ENCODE data around the gene APCDD1.
A peak's percentile ranks its signal among the peaks of the same experiment; 100 is the strongest.
"Not testable (repeated sequence)": the region's sequence is repeated elsewhere in the genome, so short reads cannot be mapped to it uniquely, and the experiment has no call there.

The APCDD1 gene

DNA sequence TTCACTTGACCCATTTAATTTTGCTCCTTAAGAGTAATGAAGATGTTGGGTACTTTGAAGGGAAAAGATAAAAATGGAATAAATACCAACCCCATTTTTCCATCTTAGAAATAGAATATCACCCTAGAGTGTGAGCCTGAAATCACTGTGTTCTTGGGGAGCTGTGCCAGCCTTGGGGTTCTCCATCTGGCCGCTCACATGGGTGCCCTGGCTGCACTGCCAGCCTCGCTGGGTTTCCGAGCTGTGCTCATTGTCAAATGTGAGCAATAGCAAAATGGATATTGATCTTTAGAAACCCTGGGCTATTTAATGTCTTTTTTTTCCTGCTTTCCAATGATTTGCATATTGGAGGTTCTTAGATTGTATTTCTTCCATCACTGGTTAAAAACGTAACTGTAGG is 9.3 kb downstream of the APCDD1 start:
- DNase-seq: no peak

DNA sequence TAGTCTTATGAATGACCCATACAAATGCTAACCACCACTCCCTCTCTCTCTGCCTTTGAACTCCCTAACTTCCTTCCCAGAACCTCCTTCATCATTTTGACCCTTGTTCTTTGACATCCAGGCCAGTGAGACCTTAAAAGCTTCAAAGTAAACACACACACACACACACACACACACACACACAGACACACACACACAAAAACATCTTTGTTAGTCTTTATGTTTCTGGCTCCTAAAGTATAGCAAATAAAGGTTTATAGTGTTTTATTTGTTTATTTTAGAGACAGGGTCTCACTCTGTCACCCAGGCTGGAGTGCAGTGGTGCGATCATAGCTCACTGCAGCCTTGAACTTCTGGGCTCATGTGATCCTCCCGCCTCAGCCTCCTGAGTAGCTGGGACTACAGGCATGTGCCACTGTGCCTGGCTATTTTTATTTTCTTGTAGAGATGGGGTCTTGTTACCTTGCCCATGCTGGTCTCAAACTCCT is 9.8 kb downstream of the APCDD1 start:
- DNase-seq: not testable (repeated sequence)

DNA sequence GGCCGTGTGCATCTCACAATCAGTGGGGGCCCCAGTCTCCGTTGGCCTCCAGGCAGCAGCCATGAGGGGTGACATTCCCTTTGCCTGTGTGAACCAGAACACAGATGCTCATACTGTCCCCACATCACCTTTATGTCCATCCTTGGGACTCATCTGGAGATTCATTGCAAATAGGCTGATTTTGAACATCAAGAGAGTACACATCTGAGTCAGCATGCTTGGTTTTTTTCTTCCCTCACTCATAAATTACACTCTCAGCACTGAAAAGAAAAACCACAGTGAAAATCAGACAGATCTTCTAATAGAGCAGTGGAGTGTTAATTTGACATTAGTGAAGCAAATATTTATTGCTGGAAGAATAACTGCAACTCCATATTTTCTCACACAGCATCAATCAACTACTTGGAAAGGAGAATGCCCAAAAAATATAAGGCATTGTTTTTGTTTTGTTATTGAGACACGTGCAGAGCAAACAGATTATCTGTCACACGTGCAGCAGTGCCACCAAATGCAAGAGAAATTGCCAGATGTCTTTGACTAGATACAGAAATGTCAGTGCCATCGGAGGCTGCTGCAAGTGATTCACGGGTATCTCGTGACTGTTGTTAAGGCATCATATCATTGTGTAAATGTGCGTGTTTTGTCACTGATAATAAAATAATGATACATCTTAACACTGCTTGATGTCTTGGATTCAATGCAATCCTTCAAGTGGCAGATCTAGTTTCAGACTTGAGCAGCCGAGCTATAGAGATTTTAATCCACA is 10.9 kb downstream of the APCDD1 start:
- DNase-seq: no peak

DNA sequence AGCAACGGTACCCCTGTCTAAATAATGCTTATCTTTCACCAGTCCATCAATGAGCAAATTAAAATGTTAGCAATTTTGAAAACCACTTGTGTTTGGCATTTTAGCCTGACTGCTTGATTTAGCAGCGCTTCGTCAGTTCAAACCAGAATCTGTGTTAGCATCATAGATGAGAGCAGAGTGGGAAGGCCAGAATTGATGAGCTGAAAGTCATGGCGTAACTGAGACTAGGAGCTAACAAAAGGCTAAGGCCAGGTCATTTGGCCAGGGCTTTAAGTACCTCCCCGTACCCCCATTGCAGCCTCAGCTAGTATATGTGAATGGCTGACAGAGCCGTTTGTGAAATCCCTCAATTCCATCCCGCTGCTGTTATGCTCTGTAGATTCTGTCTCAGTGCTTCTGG is 16.0 kb downstream of the APCDD1 start:
- no peak for DNase-seq

DNA sequence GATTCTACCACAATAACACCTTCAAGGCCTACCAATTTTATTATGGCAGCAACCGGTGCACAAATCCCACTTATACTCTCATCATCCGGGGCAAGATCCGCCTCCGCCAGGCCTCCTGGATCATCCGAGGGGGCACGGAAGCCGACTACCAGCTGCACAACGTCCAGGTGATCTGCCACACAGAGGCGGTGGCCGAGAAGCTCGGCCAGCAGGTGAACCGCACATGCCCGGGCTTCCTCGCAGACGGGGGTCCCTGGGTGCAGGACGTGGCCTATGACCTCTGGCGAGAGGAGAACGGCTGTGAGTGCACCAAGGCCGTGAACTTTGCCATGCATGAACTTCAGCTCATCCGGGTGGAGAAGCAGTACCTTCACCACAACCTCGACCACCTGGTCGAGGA is 17.1 kb downstream of the APCDD1 start:
- DNase-seq: no peak

DNA sequence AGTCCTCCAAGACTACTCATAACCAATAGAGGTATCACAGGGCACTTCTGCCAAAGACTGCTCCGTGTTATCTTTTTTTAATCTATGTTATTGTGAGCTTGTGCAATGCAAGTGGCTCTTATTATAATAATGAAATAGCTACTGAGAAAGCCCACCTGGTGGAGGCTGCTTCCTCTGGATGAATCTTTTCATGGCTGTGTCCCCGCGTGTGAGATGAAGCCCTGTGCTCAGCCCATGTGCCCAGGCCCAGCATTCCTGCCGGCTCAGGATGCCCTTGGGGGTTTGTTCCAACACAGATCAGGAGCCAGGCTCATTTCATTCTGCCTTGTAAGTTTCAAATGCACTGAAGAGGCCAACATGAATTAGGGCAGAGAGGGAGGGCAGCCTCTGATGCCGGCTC is 18.7 kb downstream of the APCDD1 start:
- DNase-seq: no peak

DNA sequence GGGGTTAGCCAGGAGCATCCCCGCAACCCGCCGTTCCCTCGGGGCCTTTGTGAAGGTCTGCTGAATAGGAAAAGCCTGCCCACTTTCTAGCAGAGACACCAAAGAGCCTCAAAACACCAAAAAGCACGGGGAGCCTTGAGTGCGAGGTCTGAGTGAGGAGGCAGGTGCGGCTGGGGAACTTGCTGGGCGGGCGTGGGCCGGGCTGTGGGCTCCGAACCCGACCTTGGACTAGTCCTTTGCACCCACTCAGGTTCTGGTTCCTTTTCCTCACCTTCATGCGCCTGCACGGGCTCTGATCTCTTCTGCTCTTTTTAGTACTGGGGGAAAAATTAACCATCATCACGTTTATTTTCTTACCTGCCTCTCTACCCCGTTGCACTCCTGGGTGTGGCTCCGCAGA is 19.9 kb downstream of the APCDD1 start:
- DNase-seq: no peak

DNA sequence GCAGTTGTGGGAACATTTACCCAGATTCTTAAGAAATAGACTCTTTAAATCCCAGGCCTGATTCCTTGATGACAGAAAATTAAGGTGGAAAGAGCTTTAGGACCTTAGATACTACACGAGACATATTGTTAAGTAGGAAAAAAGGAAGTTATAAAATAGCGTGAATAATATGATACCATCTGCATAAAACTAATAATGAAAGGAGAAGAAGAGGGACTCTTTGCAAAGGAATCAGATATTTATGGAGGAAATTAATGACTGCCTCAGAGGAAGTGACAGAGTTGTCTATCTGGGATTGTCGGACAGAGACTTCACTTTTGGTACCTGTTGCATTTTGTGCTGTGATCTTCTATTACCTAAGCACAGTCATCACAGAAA is 20.8 kb downstream of the APCDD1 start:
- DNase-seq: no peak

DNA sequence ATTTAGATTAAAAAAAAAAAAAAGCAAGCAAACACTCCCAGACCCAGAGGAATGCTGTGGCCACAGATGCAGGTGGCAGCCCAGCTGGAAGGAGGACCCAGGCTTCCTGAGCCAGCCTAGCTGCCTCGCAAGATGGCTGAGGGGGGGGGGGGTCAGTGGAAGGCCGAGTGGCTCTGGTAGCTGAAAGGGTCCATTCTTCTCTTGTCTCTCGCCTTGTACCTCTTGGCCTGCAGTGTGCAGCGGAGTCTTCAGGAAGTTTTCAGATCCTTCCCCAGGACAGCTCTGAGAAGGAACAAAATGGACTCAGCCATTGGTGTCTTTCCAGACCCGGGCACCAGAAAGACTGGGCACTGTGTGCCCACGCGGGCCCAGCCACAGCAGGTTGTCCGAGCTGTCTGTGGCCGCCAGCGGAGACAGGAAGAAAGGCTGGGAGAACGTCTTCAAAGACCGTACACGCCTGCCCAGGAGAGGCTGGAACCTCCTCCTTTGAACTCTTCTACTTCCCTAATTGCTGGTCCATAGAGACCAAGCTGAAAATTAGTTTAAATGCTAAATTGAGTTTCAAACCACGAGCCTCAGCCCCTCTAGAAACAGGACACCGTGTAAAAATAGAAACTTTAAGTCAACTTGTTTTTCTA is 21.3 kb downstream of the APCDD1 start:
- no peak for DNase-seq

DNA sequence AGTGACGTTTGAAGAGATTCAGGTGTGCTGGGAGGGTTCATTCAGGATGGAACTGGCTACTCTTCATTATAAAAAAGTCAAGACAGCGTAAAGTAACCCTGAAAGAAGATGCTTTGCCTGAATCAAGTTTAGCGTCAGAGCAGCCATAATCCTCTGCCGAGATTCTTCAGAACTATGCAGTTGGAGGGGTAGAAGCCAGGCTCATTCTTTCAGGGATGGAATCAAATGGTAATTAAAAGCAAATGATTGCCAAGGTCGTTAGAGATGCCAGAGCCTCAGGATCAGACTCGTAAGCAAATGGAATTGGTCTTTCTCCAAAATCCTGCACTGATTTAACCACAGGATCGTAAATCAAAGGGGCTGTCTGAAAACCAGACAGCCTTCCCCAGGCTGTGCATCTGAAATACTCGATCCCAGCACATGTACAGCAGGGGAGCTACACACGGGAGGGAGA is 21.9 kb downstream of the APCDD1 start:
- DNase-seq: no peak

DNA sequence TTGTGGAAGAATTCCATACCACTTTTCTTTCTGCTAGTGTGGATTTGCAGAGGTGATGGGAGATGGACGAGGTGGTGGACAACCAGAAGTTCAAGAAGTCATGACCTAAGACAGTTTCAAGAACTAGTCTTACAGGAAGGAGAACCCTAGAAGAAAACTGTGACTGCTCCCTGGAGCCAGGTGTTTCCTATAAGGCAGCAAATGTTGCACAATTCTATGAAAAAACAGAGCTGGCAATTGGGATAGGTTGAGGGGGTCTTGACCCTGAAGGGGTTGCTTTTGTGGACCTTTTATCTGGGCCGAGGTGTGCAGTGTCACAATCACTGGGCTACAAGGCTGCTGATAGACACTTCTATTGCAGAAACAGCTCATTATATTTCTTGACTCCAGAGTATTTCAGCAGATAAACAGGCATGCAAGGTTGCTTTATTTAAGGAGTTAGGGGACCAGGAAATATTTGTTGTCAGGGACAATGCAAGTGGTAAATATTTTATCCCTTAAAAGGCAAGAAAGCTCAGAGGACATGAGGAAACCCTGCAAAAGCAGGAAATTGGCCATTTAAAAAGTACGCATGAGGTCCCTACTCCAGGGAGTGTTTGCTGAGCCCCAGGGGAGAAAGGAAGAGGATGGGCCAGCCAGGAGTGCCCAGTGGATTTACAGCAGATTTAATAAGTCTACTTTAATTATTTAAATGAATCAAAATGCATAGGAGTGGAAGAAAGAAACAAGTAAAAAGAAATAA is 22.9 kb downstream of the APCDD1 start:
- DNase-seq: peak; percentile 6

DNA sequence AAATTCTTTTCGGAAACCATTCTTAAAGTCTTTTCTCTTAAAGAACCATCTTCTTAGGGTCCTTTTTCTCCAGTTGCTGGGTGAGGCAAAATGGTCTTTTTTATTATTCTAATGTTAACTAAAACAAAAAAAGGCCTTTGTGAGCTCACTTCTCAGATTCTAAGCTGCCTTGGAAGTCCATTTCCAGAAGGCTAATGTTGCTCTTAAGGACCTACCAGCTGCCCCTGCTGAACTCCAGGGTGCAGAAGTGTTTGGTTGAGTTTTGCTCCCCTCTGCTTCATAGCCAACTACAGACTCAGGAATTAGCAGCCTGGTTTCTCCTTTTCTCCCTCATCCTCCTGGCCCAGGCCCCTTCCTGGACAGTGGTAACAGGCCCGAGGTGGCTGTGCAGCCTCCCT is 23.4 kb downstream of the APCDD1 start:
- DNase-seq: no peak

DNA sequence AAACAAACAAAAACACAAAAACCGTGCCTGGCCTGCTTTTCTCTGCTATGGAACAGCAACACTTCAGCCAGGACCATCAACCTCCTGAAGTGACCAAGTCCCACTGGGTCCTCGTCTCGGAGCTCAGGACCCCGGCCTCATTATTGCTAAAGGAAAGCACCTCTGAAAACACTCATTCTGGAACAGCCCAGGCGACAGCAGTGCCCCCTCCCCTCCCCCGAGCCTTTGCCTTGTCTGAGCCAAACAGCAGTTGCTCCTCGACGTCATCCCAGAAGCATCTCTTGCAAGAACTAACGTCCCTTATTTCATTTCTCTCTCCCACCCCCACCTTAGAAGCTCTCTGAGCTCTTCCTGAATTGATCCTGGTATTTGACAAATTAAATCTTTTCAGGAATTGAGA is 27.4 kb downstream of the APCDD1 start:
- no peak for DNase-seq

DNA sequence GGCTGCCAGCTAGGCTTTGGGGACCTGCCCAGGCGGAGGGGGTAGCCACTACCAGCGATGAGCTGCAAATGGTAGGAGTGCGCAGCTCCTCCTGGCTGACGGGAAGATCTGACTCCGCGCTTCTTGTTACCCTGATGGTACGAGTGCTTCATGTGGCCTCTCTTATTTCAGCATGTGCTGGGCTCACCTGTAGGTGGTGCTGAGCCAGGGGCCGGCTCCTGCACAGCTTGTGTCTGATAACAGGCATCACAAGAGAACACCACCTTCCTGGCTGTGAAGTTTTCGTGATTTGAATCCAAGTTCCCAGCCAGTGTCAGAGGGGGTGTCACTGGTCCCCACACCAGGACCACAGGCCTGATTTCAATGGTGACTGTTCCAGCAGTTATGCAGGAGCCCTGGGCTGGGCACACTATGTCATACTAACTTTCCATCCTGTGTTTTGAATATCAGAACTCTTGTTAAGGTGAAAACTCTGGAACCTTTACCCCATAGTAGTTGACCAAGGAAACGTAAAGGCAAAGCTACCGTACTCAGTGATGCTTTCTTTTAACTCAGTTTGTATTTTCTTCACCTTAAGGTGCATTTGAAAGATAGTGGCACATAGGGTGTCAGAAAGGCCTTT is 28.0 kb downstream of the APCDD1 start:
- no peak for DNase-seq

DNA sequence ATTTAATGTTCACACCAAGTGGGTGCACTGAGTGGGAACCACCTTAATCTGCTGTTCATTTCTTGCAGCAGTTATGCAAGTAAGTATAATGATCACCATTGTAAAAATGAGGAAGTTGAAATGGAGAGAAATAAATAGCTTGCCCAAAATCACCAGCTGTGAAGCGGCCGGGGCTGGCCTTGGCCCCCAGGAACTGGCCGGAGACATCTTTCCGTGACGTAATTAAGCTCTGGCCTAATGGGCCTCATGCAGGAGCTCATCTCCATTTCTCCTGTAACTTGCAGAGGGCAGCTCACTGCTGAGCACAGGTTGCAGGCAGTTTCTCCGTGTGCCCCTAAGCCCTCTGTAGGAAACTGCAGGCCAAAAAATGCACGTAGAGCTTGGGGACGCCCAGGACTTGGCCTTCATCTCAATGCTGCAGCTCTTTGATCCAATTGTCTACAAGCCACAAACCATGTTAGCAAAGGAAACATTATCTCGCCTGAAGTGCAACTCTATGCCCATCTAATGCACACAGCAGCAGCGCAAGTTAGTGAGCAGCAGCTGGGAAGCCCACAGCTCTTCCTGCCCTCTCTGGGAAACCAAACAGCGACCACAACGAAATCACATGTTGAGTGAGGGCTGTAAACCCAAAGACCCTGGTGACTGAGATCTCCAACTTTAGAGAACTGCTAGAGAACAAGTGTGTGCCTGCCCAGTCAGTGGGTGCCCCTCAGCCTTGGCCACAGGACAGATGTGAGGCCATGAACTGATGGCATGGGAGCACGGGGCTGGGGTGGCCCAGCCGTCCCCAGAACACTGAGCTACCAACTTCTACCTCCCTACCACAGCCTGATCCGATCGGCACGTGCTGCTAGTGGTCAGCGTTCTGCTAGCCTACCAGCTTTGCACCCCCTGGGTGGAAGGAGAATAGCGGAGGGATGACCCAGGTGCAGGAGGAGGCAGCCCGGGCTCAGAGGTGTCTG is 28.8 kb downstream of the APCDD1 start:
- no peak for DNase-seq

DNA sequence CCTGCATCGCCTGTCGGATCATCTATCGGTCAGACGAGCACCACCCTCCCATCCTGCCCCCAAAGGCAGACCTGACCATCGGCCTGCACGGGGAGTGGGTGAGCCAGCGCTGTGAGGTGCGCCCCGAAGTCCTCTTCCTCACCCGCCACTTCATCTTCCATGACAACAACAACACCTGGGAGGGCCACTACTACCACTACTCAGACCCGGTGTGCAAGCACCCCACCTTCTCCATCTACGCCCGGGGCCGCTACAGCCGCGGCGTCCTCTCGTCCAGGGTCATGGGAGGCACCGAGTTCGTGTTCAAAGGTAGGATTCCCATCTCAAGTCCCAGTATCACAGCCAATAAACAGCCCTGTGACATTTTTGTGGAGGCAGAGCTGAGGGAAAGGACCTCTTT is 31.0 kb downstream of the APCDD1 start:
- DNase-seq: no peak

DNA sequence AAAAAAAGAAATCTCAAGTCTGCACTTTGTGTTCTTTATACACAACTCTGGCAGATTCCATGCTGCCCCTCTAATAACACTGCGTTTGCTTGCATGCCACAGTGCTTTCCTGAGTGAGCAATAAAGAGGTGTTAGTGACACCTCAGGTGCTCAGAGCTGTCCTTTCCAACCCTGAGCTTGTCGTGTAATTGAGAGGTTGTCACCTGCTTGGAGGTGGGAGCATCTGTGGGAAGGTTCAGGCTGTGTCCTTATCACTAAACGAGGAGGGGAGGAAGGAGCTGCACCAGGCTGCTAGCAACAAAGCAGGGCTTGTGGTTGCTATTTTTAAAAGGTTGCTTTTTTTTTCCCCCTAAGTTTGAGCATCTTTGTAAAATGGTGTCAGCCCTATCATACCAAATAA is 31.9 kb downstream of the APCDD1 start:
- no peak for DNase-seq

DNA sequence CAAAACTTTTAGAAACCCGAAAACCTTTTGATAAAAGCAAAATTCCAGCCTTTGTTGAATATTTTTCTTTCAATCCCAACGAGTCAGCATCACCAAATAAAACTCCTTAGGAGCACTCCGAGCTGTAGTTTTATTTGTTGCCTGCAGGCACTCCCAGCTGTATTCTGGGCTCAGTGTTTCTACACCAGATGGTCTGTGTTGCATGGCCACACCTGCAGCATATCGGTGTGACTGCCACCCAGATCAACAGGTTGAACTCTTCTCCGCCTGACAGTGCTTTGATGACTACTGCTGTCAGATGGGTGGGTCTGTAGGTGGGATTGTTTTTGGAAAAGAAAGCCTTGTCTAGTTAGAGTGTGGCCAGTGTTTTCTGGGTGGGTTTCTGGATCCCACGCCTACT is 32.7 kb downstream of the APCDD1 start:
- DNase-seq: no peak

DNA sequence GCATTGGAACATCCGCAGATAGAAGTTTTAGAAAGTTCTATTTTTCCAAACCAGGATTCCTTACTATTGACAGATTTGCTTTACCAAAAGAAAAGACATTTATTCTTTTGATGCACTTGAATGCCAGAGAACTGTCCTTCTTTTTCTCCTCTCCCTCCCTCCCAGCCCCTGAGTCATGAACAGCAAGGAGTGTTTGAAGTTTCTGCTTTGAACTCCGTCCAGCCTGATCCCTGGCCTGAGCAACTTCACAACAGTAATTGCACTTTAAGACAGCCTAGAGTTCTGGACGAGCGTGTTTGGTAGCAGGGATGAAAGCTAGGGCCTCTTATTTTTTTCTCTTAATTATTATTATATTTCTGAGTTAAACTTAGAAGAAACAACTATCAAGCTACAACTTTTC is 33.6 kb downstream of the APCDD1 start:
- DNase-seq: no peak

DNA sequence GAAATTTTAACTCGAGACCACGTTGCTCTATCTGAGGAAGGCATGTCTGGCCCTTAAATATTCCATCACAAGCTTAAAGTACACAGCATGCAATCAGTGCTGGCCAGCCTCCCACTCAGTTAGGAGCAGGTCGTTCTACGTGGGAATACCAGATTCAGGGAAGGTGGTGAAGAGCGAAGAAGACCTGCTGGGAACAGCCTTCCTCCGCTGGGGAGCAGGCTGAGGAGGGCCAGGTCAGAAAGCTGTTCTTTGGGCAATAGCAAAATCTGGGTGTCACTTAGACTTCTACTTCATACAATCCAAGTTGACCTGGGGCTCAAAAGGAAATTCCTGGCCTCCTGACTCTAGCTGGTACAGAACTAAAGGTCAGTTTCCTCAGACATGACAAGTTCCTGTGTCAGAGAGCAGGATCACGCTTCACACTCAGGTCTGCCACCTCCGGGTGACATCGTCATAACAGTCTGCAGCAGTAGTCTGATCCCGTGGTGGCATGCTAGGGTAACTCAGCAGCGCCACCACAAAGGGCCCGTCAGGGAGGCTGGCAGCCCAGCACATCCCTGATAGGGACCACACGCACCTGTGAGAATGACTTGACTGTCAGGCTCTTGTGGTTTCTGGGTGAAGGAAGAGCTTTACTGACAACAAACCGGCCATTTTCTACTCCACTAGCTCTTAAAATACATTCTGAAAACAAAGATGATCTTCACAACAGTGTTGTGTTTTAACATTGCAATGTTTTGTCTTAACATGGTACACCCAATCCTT is 36.1 kb downstream of the APCDD1 start:
- DNase-seq: no peak

DNA sequence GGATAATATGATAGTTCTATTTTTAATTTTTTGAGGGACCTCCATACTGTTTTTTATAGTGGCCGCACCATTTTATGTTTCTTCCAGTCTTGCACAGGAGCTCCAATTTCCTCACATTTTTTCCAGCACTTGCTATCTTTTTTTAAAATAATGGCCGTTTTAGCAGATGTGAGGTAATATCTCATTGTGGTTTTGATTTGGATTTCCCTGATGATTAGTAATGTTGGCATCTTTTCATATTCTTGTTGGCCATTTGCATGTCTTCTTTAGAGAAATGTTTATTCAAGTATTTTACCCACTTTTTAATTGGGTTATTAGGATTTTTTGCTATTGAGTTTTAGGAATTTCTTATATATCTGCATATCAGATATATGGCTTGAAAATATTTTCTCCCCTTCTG is 41.5 kb downstream of the APCDD1 start:
- DNase-seq: no peak
